Subcutaneous abdominal adipose tissue (tissue), 5 donors: Measurements from ENCODE around the gene CD109.
"Not testable (repeated sequence)": the region's sequence is repeated elsewhere in the genome, so short reads cannot be mapped to it uniquely, and the experiment has no call there.

ENCODE experiments used
- H3K27ac ChIP-seq: one replicate; pipeline ENCODE4 v1.7.0; 2013; ENCODE audit warnings: low read depth, mild to moderate bottlenecking, inconsistent platforms, low read length, moderate library complexity
- H3K27me3 ChIP-seq, 5 donors: one replicate each; pipeline ENCODE4 v1.7.0; 2013; ENCODE audit warnings: low read length in 5 of 5, inconsistent platforms in 1 of 5; ENCODE audit not compliant: control insufficient read depth in 5 of 5, insufficient read depth in 4 of 5
- H3K36me3 ChIP-seq, 5 donors: one replicate each; pipeline ENCODE4 v1.7.0; 2013; ENCODE audit warnings: low read length in 5 of 5; ENCODE audit not compliant: control insufficient read depth in 5 of 5, insufficient read depth in 5 of 5
- H3K4me1 ChIP-seq, 5 donors: one replicate each; pipeline ENCODE4 v1.7.0; 2013; ENCODE audit warnings: low read length in 5 of 5, mild to moderate bottlenecking in 3 of 5, moderate library complexity in 1 of 5; ENCODE audit not compliant: control insufficient read depth in 5 of 5, insufficient read depth in 5 of 5
- H3K4me3 ChIP-seq, 5 donors: one replicate each; pipeline ENCODE4 v1.7.0; 2013; ENCODE audit warnings: low read length in 5 of 5, low read depth in 1 of 5
- H3K9ac ChIP-seq, 5 donors: one replicate each; pipeline ENCODE4 v1.7.0; 2013; ENCODE audit warnings: low read length in 5 of 5, mild to moderate bottlenecking in 4 of 5, moderate library complexity in 3 of 5
- H3K9me3 ChIP-seq, 5 donors: one replicate each; pipeline ENCODE4 v1.7.0; 2013; ENCODE audit warnings: low read length in 5 of 5; ENCODE audit not compliant: control insufficient read depth in 5 of 5
- donor health status: healthy.
- donor health status: healthy.
- donor health status: healthy.
- donor health status: healthy.
- donor health status: healthy.

The CD109 gene

DNA sequence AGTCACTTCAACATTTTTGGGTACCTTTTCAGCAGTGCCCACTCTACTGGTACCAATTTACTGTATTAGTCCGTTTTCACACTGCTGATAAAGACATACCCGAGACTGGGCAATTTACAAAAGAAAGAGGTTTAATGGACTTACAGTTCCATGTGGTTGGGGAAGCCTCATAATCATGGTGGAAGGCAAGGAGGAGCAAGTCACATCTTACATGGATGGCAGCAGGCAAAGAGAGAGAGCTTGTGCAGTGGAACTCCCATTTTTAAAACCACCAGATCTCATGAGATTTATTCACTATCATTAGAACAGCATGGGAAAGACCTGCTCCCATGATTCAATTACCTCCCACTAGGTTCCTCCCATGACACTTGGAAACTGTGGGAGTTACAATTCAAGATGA lies 12.4 kb upstream of the CD109 start:
- not testable (repeated sequence) for H3K4me3 ChIP-seq, H3K27ac ChIP-seq, H3K4me1 ChIP-seq, H3K27me3 ChIP-seq, H3K36me3 ChIP-seq, H3K9me3 ChIP-seq, H3K9ac ChIP-seq

DNA sequence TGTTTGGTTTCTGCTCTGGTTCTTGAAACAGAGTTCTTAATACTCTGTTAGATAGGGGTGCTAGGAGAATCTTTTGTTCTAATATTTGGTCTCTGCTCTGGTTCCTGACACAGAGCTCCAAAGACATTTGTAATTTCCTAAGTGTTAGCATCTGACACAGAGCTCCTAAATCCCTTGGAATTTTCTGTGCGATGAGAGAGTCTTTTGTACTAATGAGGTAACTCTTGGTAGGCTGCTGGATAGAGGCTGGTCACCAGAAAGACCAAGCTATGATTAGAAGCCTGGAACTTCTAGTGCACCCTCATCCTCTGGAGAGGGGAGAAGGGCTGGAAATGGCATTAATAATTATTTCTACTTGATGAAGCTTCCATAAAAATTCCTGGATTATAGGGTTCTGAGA lies 7.7 kb upstream of the CD109 start:
- Histone ChIP-seq H3K9me3 (peaks cover 0 to 5% (median 0%) of the 10 kb centered on the region in 5 donors), H3K4me3 (no peak overlapping the region), H3K27me3 (no peaks in the 10 kb centered on the region), H3K27ac (no peak overlapping the region), H3K36me3 (no peaks in the 10 kb centered on the region), H3K4me1 (no peaks in the 10 kb centered on the region), H3K9ac (no peak overlapping the region)

GRCh38 chr6:73690056-73690455 lies 5.9 kb upstream of the CD109 start:
- Histone ChIP-seq H3K4me1 (peaks cover 0 to 5% (median 2%) of the 10 kb centered on the region in 5 donors), H3K9ac (no peak overlapping the region), H3K27ac (no peak overlapping the region), H3K36me3 (no peaks in the 10 kb centered on the region), H3K4me3 (no peak overlapping the region), H3K27me3 (no peaks in the 10 kb centered on the region), H3K9me3 (no peaks in the 10 kb centered on the region)

- H3K4me1 ChIP-seq, result peaks cover 0 to 17% (median 15%) of the 10 kb centered on the region in 5 donors
- H3K9ac ChIP-seq, result no peak overlapping the region
- H3K4me3 ChIP-seq, result no peak overlapping the region
- no peaks in the 10 kb centered on the region for H3K36me3 ChIP-seq
- H3K27ac ChIP-seq, result no peak overlapping the region
- H3K9me3 ChIP-seq, result no peaks in the 10 kb centered on the region
- H3K27me3 ChIP-seq, result peaks cover 0 to 2% (median 0%) of the 10 kb centered on the region in 5 donors
These were observed 4.5 kb upstream of the CD109 start for GRCh38 chr6:73691512-73691911.

DNA sequence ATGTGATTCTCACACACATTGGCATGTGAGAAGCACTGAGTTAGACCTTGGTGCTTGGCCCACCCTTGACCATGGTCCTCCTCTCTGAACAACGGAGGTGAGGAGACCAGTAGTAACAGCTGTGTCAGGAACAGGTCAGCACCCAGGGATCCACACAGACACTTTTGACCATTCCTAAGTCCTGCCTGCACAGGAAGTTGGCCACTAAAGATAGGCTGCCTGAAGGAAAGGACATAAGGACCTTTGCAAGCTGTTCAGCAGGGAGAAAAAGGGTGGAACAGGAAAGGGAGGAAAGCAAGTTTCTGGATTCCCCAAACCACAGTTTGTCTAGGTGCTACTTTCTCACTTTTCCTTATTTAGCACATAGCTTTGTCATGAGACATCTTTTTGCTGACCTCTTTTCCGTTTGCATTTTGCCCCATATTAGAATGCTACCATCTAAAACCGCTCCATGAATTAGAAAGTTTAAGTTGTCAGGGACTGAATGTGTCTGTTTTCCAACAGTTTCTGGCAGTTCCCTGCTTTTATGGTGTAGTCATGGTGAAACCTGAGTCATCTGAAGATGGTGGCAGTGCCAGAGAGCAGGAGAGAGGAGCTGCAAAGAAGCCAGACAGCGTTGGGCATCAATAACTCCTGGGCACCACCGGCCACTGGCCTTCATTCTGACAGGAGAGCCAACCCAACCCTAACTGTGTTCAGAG lies 1.1 kb upstream of the CD109 start:
- Histone ChIP-seq H3K27me3 (peaks cover 0 to 6% (median 0%) of the 10 kb centered on the region in 5 donors), H3K4me3 (peak overlapping the region in 2 of 5 donors; percentile 75 to 79), H3K36me3 (no peaks in the 10 kb centered on the region), H3K27ac (peak overlapping the region; percentile 5), H3K9me3 (no peaks in the 10 kb centered on the region), H3K4me1 (peaks cover 0 to 34% (median 20%) of the 10 kb centered on the region in 5 donors), H3K9ac (no peak overlapping the region)

DNA sequence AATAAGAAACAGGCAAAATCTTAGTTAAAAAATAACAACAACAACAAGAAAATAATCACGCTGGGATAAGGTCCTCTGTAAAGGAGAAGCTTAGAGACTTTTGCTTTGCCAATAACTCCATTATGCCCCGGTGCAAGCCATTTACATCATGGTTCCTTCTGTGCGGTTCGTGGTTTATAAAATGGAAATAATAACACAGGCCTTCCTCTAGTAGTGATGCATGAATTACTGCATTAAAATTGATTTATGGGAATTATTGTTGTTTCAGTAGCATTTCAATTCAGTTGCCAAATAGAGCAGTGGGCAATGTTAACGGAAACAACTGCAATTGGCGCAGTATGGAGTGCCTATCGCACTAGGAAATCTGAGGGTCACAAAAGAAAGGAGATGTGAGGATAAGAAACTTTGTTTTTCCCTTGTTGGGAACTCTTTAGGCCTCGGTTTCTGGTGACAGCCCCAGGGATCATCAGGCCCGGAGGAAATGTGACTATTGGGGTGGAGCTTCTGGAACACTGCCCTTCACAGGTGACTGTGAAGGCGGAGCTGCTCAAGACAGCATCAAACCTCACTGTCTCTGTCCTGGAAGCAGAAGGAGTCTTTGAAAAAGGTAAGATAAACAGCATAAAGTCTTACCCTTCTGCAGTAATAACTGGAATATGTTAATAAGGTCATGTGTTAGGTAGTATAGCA lies 1.1 kb downstream of the CD109 start:
- Histone ChIP-seq H3K4me3 (peak overlapping the region; percentile 62 to 79 (median 75)), H3K9me3 (no peaks in the 10 kb centered on the region), H3K36me3 (no peaks in the 10 kb centered on the region), H3K27me3 (peaks cover 0 to 6% (median 0%) of the 10 kb centered on the region in 5 donors), H3K4me1 (peaks cover 0 to 34% (median 20%) of the 10 kb centered on the region in 5 donors), H3K9ac (peak overlapping the region in 2 of 5 donors; percentile 69 to 70), H3K27ac (peak overlapping the region; percentile 71)

DNA sequence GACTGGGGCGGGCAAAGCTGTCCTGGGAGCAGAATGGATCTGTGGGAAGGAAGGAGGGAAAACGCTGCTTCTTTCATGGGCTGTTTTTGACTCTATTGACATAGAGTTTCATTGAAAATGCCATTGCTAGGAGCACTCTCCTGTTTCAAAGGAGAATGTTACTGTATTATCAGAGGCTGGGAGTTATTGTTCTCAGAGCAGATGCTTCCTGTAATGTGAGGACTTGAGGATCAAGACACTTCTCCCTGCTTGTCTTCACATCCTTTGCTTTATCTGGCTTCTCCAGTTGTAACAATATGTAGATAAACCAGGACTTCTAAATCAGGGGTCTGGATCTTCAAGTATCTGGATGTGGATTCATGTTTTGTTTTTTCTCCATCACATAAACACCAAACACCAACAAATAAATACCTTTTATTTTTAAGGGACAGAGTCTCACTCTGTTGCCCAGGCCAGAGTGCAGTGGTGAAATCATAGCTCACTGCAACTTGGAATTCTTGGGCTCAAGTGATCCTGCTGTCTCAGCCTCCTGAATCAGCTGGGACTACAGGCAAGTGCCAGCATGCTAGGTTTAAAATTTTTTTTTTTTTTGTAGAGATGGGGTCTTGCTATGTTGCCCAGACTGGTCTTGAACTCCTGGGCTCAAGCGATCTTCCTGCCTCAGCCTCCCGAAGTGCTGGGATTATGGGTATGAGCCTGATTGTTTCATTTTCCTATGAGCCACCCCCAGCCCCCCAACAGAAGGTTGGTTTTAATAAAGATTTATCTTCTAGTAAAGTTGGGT lies 3.9 kb downstream of the CD109 start:
- H3K36me3 ChIP-seq, result no peaks in the 10 kb centered on the region
- no peaks in the 10 kb centered on the region for H3K9me3 ChIP-seq
- no peak overlapping the region for H3K9ac ChIP-seq
- peaks cover 0 to 36% (median 18%) of the 10 kb centered on the region in 5 donors for H3K4me1 ChIP-seq
- no peak overlapping the region for H3K27ac ChIP-seq
- peaks cover 0 to 6% (median 0%) of the 10 kb centered on the region in 5 donors for H3K27me3 ChIP-seq
- no peak overlapping the region for H3K4me3 ChIP-seq

GRCh38 chr6:73702444-73702843 lies 6.4 kb downstream of the CD109 start:
- no peak overlapping the region for H3K9ac ChIP-seq
- H3K9me3 ChIP-seq, result no peaks in the 10 kb centered on the region
- H3K36me3 ChIP-seq, result no peaks in the 10 kb centered on the region
- no peak overlapping the region for H3K27ac ChIP-seq
- H3K27me3 ChIP-seq, result no peaks in the 10 kb centered on the region
- peaks cover 0 to 21% (median under 1%) of the 10 kb centered on the region in 5 donors for H3K4me1 ChIP-seq
- no peak overlapping the region for H3K4me3 ChIP-seq

DNA sequence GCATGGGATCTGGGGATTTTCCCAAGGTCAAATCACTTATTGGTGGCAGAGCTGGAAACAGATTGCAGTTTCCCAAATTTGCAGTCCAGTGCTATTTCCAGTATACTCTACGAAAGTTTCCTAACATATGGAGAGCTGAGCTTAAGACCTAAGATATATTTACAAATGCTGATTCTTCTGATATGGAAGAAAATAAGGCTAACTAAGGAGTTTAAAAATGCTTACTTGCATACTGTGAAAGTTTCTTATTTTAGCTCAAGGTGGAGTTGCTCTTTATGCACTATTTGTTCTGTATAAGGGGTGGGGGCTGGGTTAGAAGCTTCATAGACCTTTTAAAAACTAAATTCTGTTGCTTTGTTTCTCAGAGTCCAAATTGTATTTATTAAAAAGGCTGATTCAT lies 7.5 kb downstream of the CD109 start:
- no peaks in the 10 kb centered on the region for H3K27me3 ChIP-seq
- no peaks in the 10 kb centered on the region for H3K36me3 ChIP-seq
- H3K4me3 ChIP-seq, result no peak overlapping the region
- no peaks in the 10 kb centered on the region for H3K9me3 ChIP-seq
- H3K9ac ChIP-seq, result no peak overlapping the region
- H3K27ac ChIP-seq, result peak overlapping the region; percentile 29
- peaks cover 0 to 18% (median 0%) of the 10 kb centered on the region in 5 donors for H3K4me1 ChIP-seq

GRCh38 chr6:73704260-73704659 lies 8.3 kb downstream of the CD109 start:
- H3K9ac ChIP-seq, result no peak overlapping the region
- H3K4me1 ChIP-seq, result peaks cover 0 to 18% (median 0%) of the 10 kb centered on the region in 5 donors
- no peak overlapping the region for H3K4me3 ChIP-seq

More at GRCh38 chr6:73704260-73704659, 8.3 kb downstream of the CD109 start:
- Histone ChIP-seq H3K36me3 (no peaks in the 10 kb centered on the region), H3K9me3 (no peaks in the 10 kb centered on the region), H3K27me3 (no peaks in the 10 kb centered on the region), H3K27ac (peak overlapping the region; percentile 29)
